SK-N-SH (cell line): ENCODE results near the gene GPR132. TPM values are rescaled to one million over a fixed set of nuclear protein-coding genes. Genes with fewer than 3 reads are reported as not detected.

Experiments used
- CTCF ChIA-PET: fragments of 300-600, 350-600 bp; formaldehyde crosslinking; extraction: SDS; loops from one replicate; lab custom pipeline; 2021; lab: Yijun Ruan, JAX
- POLR2A ChIA-PET: fragments of 350-600 bp; sonication (Branson Sonifier 250); formaldehyde crosslinking; extraction: SDS; loops from one replicate; lab custom pipeline; 2020; ENCODE audit warnings: antibody characterized with exemption, inconsistent platforms; lab: Yijun Ruan, JAX
- DNase-seq: peaks from one replicate; pipeline ENCODE4 v3.0.0; 2012
- H2AFZ ChIP-seq: fragments of 200-600 bp; sonication (generic); 2 replicates; pipeline ENCODE4 v1.8.1; 2016; ENCODE audit warnings: antibody characterized with exemption, mild to moderate bottlenecking, low read depth
- H3F3A ChIP-seq: fragments of 200-600 bp; sonication (generic); replicated peaks from 2 replicates; pipeline ENCODE3; 2016; ENCODE audit warnings: antibody characterized with exemption, mild to moderate bottlenecking; ENCODE audit not compliant: insufficient read depth
- H3K27ac ChIP-seq, 2 experiments: fragments of 200-500 bp in 1 of 2; fragments of 200-600 bp in 1 of 2; sonication (Bioruptor generic) in 1 of 2; sonication (generic), shearing (Covaris generic) in 1 of 2; 2 replicates each; pipeline versions ENCODE4 v1.5.1 to v1.6.1; 2014 to 2016; ENCODE audit warnings: low read depth in 2 of 2, inconsistent platforms in 1 of 2, low read length in 1 of 2, mild to moderate bottlenecking in 1 of 2, mixed read lengths in 1 of 2
- H3K27me3 ChIP-seq: fragments of 200-600 bp; sonication (generic), shearing (Covaris generic); 2 replicates; pipeline ENCODE4 v1.6.1; 2016; ENCODE audit warnings: mixed run types; ENCODE audit not compliant: insufficient read depth
- H3K36me3 ChIP-seq, 2 experiments: fragments of 200-500 bp in 1 of 2; fragments of 200-600 bp in 1 of 2; sonication (Bioruptor generic) in 1 of 2; sonication (generic) in 1 of 2; replicated peaks in 1 of 2; 2 replicates each; pipeline versions ENCODE3 to v1.5.1; 2014 to 2016; ENCODE audit warnings: low read length in 1 of 2, mild to moderate bottlenecking in 1 of 2; ENCODE audit not compliant: insufficient read depth in 2 of 2, control insufficient read depth in 1 of 2
- H3K4me1 ChIP-seq, 2 experiments: fragments of 200-500 bp in 1 of 2; fragments of 200-600 bp in 1 of 2; sonication (Bioruptor generic) in 1 of 2; sonication (generic), shearing (Covaris generic) in 1 of 2; 2 replicates each; pipeline versions ENCODE4 v1.5.1 to v1.6.1; 2014 to 2016; ENCODE audit warnings: low read depth in 1 of 2, low read length in 1 of 2, mixed run types in 1 of 2; ENCODE audit not compliant: insufficient read depth in 2 of 2, control insufficient read depth in 1 of 2
- H3K4me2 ChIP-seq: fragments of 200-600 bp; sonication (generic), shearing (Covaris generic); 2 replicates; pipeline ENCODE4 v1.6.1; 2017; ENCODE audit warnings: mixed run types
- H3K4me3 ChIP-seq, 2 experiments: fragments of 200-500 bp in 1 of 2; fragments of 200-600 bp in 1 of 2; sonication (Bioruptor generic) in 1 of 2; sonication (generic), shearing (Covaris generic) in 1 of 2; 2 replicates each; pipeline versions ENCODE4 v1.5.1 to v1.8.1; 2014 to 2016; ENCODE audit warnings: low read depth in 2 of 2, inconsistent platforms in 1 of 2, low read length in 1 of 2, mild to moderate bottlenecking in 1 of 2, mixed read lengths in 1 of 2, moderate library complexity in 1 of 2
- H3K79me2 ChIP-seq: fragments of 200-600 bp; sonication (generic); 2 replicates; pipeline ENCODE4 v1.8.1; 2017; ENCODE audit warnings: mild to moderate bottlenecking; ENCODE audit not compliant: insufficient read depth
- H3K9ac ChIP-seq: fragments of 200-600 bp; sonication (generic); 2 replicates; pipeline ENCODE4 v1.6.1; 2017; ENCODE audit warnings: mixed run types
- H3K9me2 ChIP-seq: fragments of 200-600 bp; sonication (generic); 2 replicates; pipeline ENCODE4 v1.6.1; 2017; ENCODE audit warnings: mixed run types
- H3K9me3 ChIP-seq: fragments of 200-600 bp; sonication (generic); 2 replicates; pipeline ENCODE4 v1.6.1; 2017; ENCODE audit warnings: mixed run types, mild to moderate bottlenecking, moderate library complexity
- H4K20me1 ChIP-seq: fragments of 200-600 bp; sonication (generic); 2 replicates; pipeline ENCODE4 v1.6.1; 2017; ENCODE audit warnings: mild to moderate bottlenecking, mixed run types; ENCODE audit not compliant: insufficient read depth
- CHD2 ChIP-seq: fragments of 150-350 bp; IDR thresholded peaks from 2 replicates; pipeline ENCODE4 v1.6.1; 2018; ENCODE audit warnings: low read length; ENCODE audit not compliant: partially characterized antibody
- ELF1 ChIP-seq: IDR thresholded peaks from 2 replicates; pipeline ENCODE4 v1.4.0; 2012
- EZH2phosphoT487 ChIP-seq: fragments of 200-600 bp; sonication (generic); IDR thresholded peaks from 2 replicates; pipeline ENCODE4 v1.6.1; 2017; ENCODE audit warnings: low read depth, mixed run types, mild to moderate bottlenecking, antibody characterized with exemption, moderate library complexity, borderline replicate concordance
- FOXJ3 ChIP-seq: sonication (generic); formaldehyde crosslinking; IDR thresholded peaks from 2 replicates; pipeline ENCODE4 v1.5.1; 2020; ENCODE audit warnings: mild to moderate bottlenecking, missing genetic modification reagents
- FOXM1 ChIP-seq: IDR thresholded peaks from 2 replicates; pipeline ENCODE4 v1.4.0; 2012; ENCODE audit warnings: low read depth, mild to moderate bottlenecking
- MAX ChIP-seq: IDR thresholded peaks from 2 replicates; pipeline ENCODE4 v1.4.0; 2012; ENCODE audit warnings: low read depth
- MEF2A ChIP-seq: IDR thresholded peaks from 2 replicates; pipeline ENCODE4 v1.4.0; 2012; ENCODE audit warnings: low read depth, borderline replicate concordance
- RAD21 ChIP-seq: IDR thresholded peaks from 2 replicates; pipeline ENCODE4 v1.6.1; 2012; ENCODE audit warnings: mild to moderate bottlenecking, low read length
- RFX5 ChIP-seq: IDR thresholded peaks from 2 replicates; pipeline ENCODE4 v1.6.1; 2012; ENCODE audit warnings: mild to moderate bottlenecking, improper control_type of control experiment, low read length
- SMC3 ChIP-seq: IDR thresholded peaks from 2 replicates; pipeline ENCODE4 v1.6.1; 2012; ENCODE audit warnings: low read depth, low read length, improper control_type of control experiment
- WGBS: methylation state at CpG from one replicate; pipeline ENCODE4 v1.1.6; 2017; ENCODE audit warnings: low lambda C conversion rate; 5-methylcytosine and 5-hydroxymethylcytosine counted together
- polyA plus RNA-seq, 3 experiments: library from polyadenylated mRNA; depleted of rRNA; stranded (reverse); fragments of >200 nt; gene quantifications; 2 replicates each; pipeline ENCODE4 v1.2.3, GENCODE V29; 2012
- TF ChIP-seq, protein P1 (sequence below): IDR thresholded peaks from 2 replicates; pipeline ENCODE4; 2012
- TF ChIP-seq, protein P2 (sequence below): IDR thresholded peaks from 2 replicates; pipeline ENCODE4 v1.4.0; 2012; ENCODE audit warnings: low read depth, borderline replicate concordance
- TF ChIP-seq, protein P3 (sequence below): IDR thresholded peaks from 2 replicates; pipeline ENCODE4 v1.4.0; 2012; ENCODE audit warnings: low read depth, borderline replicate concordance
- TF ChIP-seq, protein P4 (sequence below): IDR thresholded peaks from 2 replicates; pipeline ENCODE4 v1.6.1; 2012; ENCODE audit warnings: mild to moderate bottlenecking, low read depth, low read length, moderate library complexity

GPR132 gene
- polyA plus RNA-seq, 1 of the 3 experiments (the other 2 are of a cell fraction), result not detected

GRCh38 chr14:105094193-105094907 is 29.1 kb upstream of the GPR132 start:
- H3K4me2 ChIP-seq, result peak overlapping the region; percentile 95
- peaks cover 12 to 38% of the 10 kb centered on the region in 2 experiments; a peak in 3 of 4 replicates for H3K4me1 ChIP-seq
- peaks cover 23% of the 10 kb centered on the region for H3F3A ChIP-seq
- peak overlapping the region; percentile 89 for H2AFZ ChIP-seq
- peaks cover 5% of the 10 kb centered on the region; the same call in 1 of the 2 replicates for H4K20me1 ChIP-seq
- H3K36me3 ChIP-seq, result no peaks in the 10 kb centered on the region
- H3K27ac ChIP-seq, result peak overlapping the region in 1 of 2 experiments; percentile 72; a peak in 1 of 4 replicates
- H3K4me3 ChIP-seq, result peak overlapping the region; percentile 88 to 92
- H3K9ac ChIP-seq, result peak overlapping the region; percentile 90
- ChIA-PET POLR2A (interaction anchor here (1.1 kb wide), 1 partner anchor 154 kb away, joined by 3 read pairs; the partner anchor contains the start of gene BTBD6), CTCF (interaction anchor here (0.6 to 1.3 kb wide), 5 partner anchors 65 to 382 kb away, joined by 3 to 4 read pairs (median 3); partner anchors contain the start of gene JAG2)
- 0 out of 2 replicates have a peak, but pooled peaks cover 5% of the 10 kb centered on the region for H3K79me2 ChIP-seq
- WGBS, result 65% methylated on average over 9 of the region's 14 CpGs
- no peaks in the 10 kb centered on the region for H3K27me3 ChIP-seq
- no peaks in the 10 kb centered on the region for H3K9me2 ChIP-seq
- H3K9me3 ChIP-seq, result no peaks in the 10 kb centered on the region
- no peak for TF ChIP-seq SMC3
- TF ChIP-seq CHD2, result no peak
- TF ChIP-seq FOXJ3 (CRISPR knock-in tag), result no peak
- TF ChIP-seq FOXM1, result no peak
- no peak for DNase-seq

GRCh38 chr14:105093431-105094192 is 28.4 kb upstream of the GPR132 start:
- CTCF ChIA-PET, result interaction anchor here (0.6 to 1.3 kb wide), 6 partner anchors 66 to 383 kb away, joined by 3 to 4 read pairs (median 3); partner anchors contain the start of gene JAG2
- DNase-seq, result peak; percentile 95
- Histone ChIP-seq H3K4me3 (peak overlapping the region; percentile 88 to 92), H4K20me1 (peaks cover 5% of the 10 kb centered on the region; the same call in 1 of the 2 replicates), H3K79me2 (0 out of 2 replicates have a peak, but pooled peaks cover 5% of the 10 kb centered on the region), H3K4me1 (peaks cover 12 to 38% of the 10 kb centered on the region in 2 experiments; a peak in 3 of 4 replicates), H3F3A (peaks cover 23% of the 10 kb centered on the region), H3K9ac (peak overlapping the region; percentile 90), H2AFZ (peak overlapping the region; percentile 89), H3K27me3 (no peaks in the 10 kb centered on the region), H3K27ac (peak overlapping the region; percentile 57 to 87), H3K9me2 (no peaks in the 10 kb centered on the region), H3K4me2 (peak overlapping the region; percentile 95), H3K9me3 (no peaks in the 10 kb centered on the region), H3K36me3 (no peaks in the 10 kb centered on the region)
- POLR2A ChIA-PET, result no interaction called here
- WGBS, result 0% methylated on average over 15 of the region's 76 CpGs
- TF ChIP-seq, protein P1, sequence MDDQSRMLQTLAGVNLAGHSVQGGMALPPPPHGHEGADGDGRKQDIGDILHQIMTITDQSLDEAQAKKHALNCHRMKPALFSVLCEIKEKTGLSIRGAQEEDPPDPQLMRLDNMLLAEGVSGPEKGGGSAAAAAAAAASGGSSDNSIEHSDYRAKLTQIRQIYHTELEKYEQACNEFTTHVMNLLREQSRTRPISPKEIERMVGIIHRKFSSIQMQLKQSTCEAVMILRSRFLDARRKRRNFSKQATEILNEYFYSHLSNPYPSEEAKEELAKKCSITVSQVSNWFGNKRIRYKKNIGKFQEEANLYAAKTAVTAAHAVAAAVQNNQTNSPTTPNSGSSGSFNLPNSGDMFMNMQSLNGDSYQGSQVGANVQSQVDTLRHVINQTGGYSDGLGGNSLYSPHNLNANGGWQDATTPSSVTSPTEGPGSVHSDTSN, result no peak
- no peak; the same call in 1 of the 2 replicates for TF ChIP-seq MAX
- TF ChIP-seq, protein P2, sequence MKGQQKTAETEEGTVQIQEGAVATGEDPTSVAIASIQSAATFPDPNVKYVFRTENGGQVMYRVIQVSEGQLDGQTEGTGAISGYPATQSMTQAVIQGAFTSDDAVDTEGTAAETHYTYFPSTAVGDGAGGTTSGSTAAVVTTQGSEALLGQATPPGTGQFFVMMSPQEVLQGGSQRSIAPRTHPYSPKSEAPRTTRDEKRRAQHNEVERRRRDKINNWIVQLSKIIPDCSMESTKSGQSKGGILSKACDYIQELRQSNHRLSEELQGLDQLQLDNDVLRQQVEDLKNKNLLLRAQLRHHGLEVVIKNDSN, result no peak
- TF ChIP-seq, protein P3, sequence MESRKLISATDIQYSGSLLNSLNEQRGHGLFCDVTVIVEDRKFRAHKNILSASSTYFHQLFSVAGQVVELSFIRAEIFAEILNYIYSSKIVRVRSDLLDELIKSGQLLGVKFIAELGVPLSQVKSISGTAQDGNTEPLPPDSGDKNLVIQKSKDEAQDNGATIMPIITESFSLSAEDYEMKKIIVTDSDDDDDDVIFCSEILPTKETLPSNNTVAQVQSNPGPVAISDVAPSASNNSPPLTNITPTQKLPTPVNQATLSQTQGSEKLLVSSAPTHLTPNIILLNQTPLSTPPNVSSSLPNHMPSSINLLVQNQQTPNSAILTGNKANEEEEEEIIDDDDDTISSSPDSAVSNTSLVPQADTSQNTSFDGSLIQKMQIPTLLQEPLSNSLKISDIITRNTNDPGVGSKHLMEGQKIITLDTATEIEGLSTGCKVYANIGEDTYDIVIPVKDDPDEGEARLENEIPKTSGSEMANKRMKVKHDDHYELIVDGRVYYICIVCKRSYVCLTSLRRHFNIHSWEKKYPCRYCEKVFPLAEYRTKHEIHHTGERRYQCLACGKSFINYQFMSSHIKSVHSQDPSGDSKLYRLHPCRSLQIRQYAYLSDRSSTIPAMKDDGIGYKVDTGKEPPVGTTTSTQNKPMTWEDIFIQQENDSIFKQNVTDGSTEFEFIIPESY, result no peak
- TF ChIP-seq CHD2, result no peak
- TF ChIP-seq EZH2phosphoT487, result no peak
- TF ChIP-seq, protein P4, sequence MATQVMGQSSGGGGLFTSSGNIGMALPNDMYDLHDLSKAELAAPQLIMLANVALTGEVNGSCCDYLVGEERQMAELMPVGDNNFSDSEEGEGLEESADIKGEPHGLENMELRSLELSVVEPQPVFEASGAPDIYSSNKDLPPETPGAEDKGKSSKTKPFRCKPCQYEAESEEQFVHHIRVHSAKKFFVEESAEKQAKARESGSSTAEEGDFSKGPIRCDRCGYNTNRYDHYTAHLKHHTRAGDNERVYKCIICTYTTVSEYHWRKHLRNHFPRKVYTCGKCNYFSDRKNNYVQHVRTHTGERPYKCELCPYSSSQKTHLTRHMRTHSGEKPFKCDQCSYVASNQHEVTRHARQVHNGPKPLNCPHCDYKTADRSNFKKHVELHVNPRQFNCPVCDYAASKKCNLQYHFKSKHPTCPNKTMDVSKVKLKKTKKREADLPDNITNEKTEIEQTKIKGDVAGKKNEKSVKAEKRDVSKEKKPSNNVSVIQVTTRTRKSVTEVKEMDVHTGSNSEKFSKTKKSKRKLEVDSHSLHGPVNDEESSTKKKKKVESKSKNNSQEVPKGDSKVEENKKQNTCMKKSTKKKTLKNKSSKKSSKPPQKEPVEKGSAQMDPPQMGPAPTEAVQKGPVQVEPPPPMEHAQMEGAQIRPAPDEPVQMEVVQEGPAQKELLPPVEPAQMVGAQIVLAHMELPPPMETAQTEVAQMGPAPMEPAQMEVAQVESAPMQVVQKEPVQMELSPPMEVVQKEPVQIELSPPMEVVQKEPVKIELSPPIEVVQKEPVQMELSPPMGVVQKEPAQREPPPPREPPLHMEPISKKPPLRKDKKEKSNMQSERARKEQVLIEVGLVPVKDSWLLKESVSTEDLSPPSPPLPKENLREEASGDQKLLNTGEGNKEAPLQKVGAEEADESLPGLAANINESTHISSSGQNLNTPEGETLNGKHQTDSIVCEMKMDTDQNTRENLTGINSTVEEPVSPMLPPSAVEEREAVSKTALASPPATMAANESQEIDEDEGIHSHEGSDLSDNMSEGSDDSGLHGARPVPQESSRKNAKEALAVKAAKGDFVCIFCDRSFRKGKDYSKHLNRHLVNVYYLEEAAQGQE, result no peak
- TF ChIP-seq MEF2A, result no peak
- peak; percentile 16; the same call in 1 of the 2 replicates for TF ChIP-seq SMC3
- TF ChIP-seq ELF1, result no peak
- peak; percentile 53 for TF ChIP-seq RAD21
- no peak for TF ChIP-seq RFX5
